CD14-positive monocyte (primary cell): ENCODE measurements around the gene PAMR1. TPM values are rescaled to one million over a fixed set of nuclear protein-coding genes. Genes with fewer than 3 reads are reported as not detected.

ENCODE experiments used
- DNase-seq, 3 donors: peaks; one replicate each; pipeline ENCODE4 v3.0.0-alpha.2; 2011 to 2022
- H2AFZ ChIP-seq: 2 replicates; pipeline ENCODE4 v1.6.0; 2012; ENCODE audit warnings: mild to moderate bottlenecking, low read depth, low read length, inconsistent platforms; ENCODE audit not compliant: insufficient read depth, poor library complexity, severe bottlenecking
- H3K27ac ChIP-seq, 2 donors: 1 replicate in 1 of 2; 2 replicates in 1 of 2; pipeline ENCODE4 v1.5.1; 2012 to 2013; ENCODE audit warnings: low read length in 2 of 2, control low read depth in 1 of 2, inconsistent platforms in 1 of 2, low read depth in 1 of 2, mild to moderate bottlenecking in 1 of 2
- H3K27me3 ChIP-seq, 2 donors: one replicate each; pipeline versions ENCODE4 v1.6.0 to v1.6.1; 2011 to 2013; ENCODE audit warnings: low read length in 2 of 2; ENCODE audit not compliant: control insufficient read depth in 2 of 2, insufficient read depth in 2 of 2
- H3K36me3 ChIP-seq, 2 donors: replicated peaks in 1 of 2; 1 replicate in 1 of 2; 2 replicates in 1 of 2; pipeline versions ENCODE4 v1.5.1 to v1.6.1; 2012 to 2013; ENCODE audit warnings: low read length in 2 of 2, control low read depth in 1 of 2, inconsistent platforms in 1 of 2, mild to moderate bottlenecking in 1 of 2; ENCODE audit not compliant: insufficient read depth in 2 of 2, control insufficient read depth in 1 of 2
- H3K4me1 ChIP-seq, 2 donors: 1 replicate in 1 of 2; 2 replicates in 1 of 2; pipeline versions ENCODE4 v1.5.1 to v1.6.1; 2012 to 2013; ENCODE audit warnings: low read length in 2 of 2, control low read depth in 1 of 2, inconsistent platforms in 1 of 2, mild to moderate bottlenecking in 1 of 2, moderate library complexity in 1 of 2; ENCODE audit not compliant: insufficient read depth in 2 of 2, control insufficient read depth in 1 of 2
- H3K4me2 ChIP-seq: replicated peaks from 2 replicates; pipeline ENCODE3; 2012; ENCODE audit warnings: low read length, moderate library complexity, mild to moderate bottlenecking; ENCODE audit not compliant: poor library complexity, severe bottlenecking; ENCODE audit errors: extremely low read depth
- H3K4me3 ChIP-seq, 3 experiments: fragments of 200-600 bp in 1 of 3; sonication (generic) in 1 of 3; replicated peaks in 1 of 3; 1 replicate in 2 of 3; 2 replicates in 1 of 3; pipeline ENCODE4 v1.5.1; 2011 to 2013; ENCODE audit warnings: low read length in 3 of 3, mild to moderate bottlenecking in 3 of 3, control low read depth in 2 of 3, low read depth in 2 of 3, inconsistent platforms in 1 of 3, moderate library complexity in 1 of 3
- H3K79me2 ChIP-seq: 2 replicates; pipeline ENCODE4 v1.6.0; 2012; ENCODE audit warnings: mild to moderate bottlenecking, control low read depth, inconsistent platforms, low read length, moderate library complexity; ENCODE audit not compliant: insufficient read depth
- H3K9ac ChIP-seq: 2 replicates; pipeline ENCODE4 v1.6.0; 2017; ENCODE audit warnings: low read length, mild to moderate bottlenecking; ENCODE audit not compliant: insufficient read depth, poor library complexity, severe bottlenecking
- H3K9me3 ChIP-seq, 2 donors: replicated peaks in 1 of 2; 1 replicate in 1 of 2; 2 replicates in 1 of 2; pipeline versions ENCODE4 v1.5.1 to v1.6.1; 2012 to 2013; ENCODE audit warnings: low read length in 2 of 2, control low read depth in 1 of 2; ENCODE audit not compliant: control insufficient read depth in 1 of 2, insufficient read depth in 1 of 2
- H4K20me1 ChIP-seq: 2 replicates; pipeline ENCODE4 v1.6.0; 2012; ENCODE audit warnings: mild to moderate bottlenecking, low read length, control low read depth, moderate library complexity; ENCODE audit not compliant: insufficient read depth
- H3K27ac Mint-ChIP-seq, 7 donors: one replicate each; pipeline ENCODE4 v1.8.0; 2020; ENCODE audit warnings: mild to moderate bottlenecking in 7 of 7, mixed read lengths in 7 of 7, moderate library complexity in 6 of 7, inconsistent platforms in 2 of 7
- H3K27me3 Mint-ChIP-seq, 3 donors: one replicate each; pipeline ENCODE4 v1.8.0; 2021 to 2022; ENCODE audit warnings: low read depth in 3 of 3, mild to moderate bottlenecking in 3 of 3, mixed read lengths in 3 of 3, moderate library complexity in 3 of 3, inconsistent platforms in 1 of 3
- H3K36me3 Mint-ChIP-seq, 2 donors: one replicate each; pipeline ENCODE4 v1.8.0; 2020; ENCODE audit warnings: mixed read lengths in 2 of 2, inconsistent platforms in 1 of 2, mild to moderate bottlenecking in 1 of 2
- H3K4me1 Mint-ChIP-seq: one replicate; pipeline ENCODE4 v1.8.0; 2020; ENCODE audit warnings: mild to moderate bottlenecking, mixed read lengths
- H3K4me3 Mint-ChIP-seq, 2 donors: one replicate each; pipeline ENCODE4 v1.8.0; 2020; ENCODE audit warnings: mild to moderate bottlenecking in 2 of 2, mixed read lengths in 2 of 2, moderate library complexity in 1 of 2
- H3K9me3 Mint-ChIP-seq, 7 donors: one replicate each; pipeline ENCODE4 v1.8.0; 2020 to 2022; ENCODE audit warnings: mixed read lengths in 7 of 7, mild to moderate bottlenecking in 6 of 7, moderate library complexity in 6 of 7, inconsistent platforms in 2 of 7
- WGBS: methylation state at CpG from one replicate; pipeline ENCODE4 v1.1.5; 2013; ENCODE audit warnings: missing lambda C conversion rate; ENCODE audit not compliant: insufficient coverage; 5-methylcytosine and 5-hydroxymethylcytosine counted together
- intact Hi-C, 2 donors: fragments of 100-400 bp; cut with micrococcal nuclease; formaldehyde crosslinking; loops; one replicate each; pipeline versions ENCODE4 v1.15.0 to v1.15.1; 2023
- polyA plus RNA-seq, 3 donors: library from polyadenylated mRNA; depleted of rRNA in 1 of 3; unstranded in 2 of 3; stranded (reverse) in 1 of 3; fragments of 300-500 nt in 2 of 3; fragments of >200 nt in 1 of 3; fragmentation: Illumina TruSeq in 2 of 3; gene quantifications; 1 replicate in 2 of 3; 2 replicates in 1 of 3; pipeline ENCODE4 v1.2.3, GENCODE V29; 2012 to 2021
- TF ChIP-seq, protein P1 (sequence below): fragments of 200-600 bp; IDR thresholded peaks from one replicate; pipeline ENCODE4 v1.8.0; 2022; ENCODE audit warnings: antibody characterized with exemption, mild to moderate bottlenecking

Gene PAMR1
- polyA plus RNA-seq, 3 donors: not detected

DNA sequence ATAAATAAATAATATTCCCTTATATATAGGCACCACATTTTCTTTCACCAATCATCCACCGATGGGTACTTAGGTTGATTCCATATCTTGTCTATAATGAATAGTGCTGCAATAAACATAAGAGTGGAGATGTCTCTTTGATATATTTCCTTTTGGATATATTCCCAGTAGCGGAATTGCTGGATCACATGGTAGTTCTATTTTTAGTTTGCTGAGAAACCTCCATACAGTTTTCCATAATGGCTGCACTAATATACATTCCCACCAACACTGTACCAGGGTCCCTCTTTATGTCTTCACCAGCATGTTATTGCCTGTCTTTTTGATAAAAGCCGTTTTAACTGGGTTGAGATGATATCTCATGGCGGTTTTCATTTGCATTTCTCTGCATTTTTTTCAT is 23.6 kb downstream of the PAMR1 start:
- Mint-ChIP-seq H3K27ac (no peak overlapping the region), H3K27me3 (peaks cover 0 to 4% (median 2%) of the 10 kb centered on the region in 3 donors), H3K9me3 (peaks cover 0 to 16% (median 11%) of the 10 kb centered on the region in 7 donors), H3K4me3 (no peak overlapping the region), H3K4me1 (no peaks in the 10 kb centered on the region), H3K36me3 (no peaks in the 10 kb centered on the region)
- H3K9me3 ChIP-seq: no peaks in the 10 kb centered on the region
- no peaks in the 10 kb centered on the region for H3K36me3 ChIP-seq
- H3K4me2 ChIP-seq: no peak overlapping the region
- no CpG with 5 or more reads among the region's 4 CpGs for WGBS
- no peaks in the 10 kb centered on the region for H3K27me3 ChIP-seq
- no peak overlapping the region for H3K4me3 ChIP-seq
- H4K20me1 ChIP-seq: no peaks in the 10 kb centered on the region
- intact Hi-C loops: no loop called here
- no peak overlapping the region for H3K9ac ChIP-seq
- DNase-seq: no peak
- no peaks in the 10 kb centered on the region for H3K79me2 ChIP-seq
- TF ChIP-seq, protein P1, sequence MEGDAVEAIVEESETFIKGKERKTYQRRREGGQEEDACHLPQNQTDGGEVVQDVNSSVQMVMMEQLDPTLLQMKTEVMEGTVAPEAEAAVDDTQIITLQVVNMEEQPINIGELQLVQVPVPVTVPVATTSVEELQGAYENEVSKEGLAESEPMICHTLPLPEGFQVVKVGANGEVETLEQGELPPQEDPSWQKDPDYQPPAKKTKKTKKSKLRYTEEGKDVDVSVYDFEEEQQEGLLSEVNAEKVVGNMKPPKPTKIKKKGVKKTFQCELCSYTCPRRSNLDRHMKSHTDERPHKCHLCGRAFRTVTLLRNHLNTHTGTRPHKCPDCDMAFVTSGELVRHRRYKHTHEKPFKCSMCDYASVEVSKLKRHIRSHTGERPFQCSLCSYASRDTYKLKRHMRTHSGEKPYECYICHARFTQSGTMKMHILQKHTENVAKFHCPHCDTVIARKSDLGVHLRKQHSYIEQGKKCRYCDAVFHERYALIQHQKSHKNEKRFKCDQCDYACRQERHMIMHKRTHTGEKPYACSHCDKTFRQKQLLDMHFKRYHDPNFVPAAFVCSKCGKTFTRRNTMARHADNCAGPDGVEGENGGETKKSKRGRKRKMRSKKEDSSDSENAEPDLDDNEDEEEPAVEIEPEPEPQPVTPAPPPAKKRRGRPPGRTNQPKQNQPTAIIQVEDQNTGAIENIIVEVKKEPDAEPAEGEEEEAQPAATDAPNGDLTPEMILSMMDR: no peak
- no peak overlapping the region for H2AFZ ChIP-seq
- H3K27ac ChIP-seq: no peak overlapping the region
- no peaks in the 10 kb centered on the region for H3K4me1 ChIP-seq

DNA sequence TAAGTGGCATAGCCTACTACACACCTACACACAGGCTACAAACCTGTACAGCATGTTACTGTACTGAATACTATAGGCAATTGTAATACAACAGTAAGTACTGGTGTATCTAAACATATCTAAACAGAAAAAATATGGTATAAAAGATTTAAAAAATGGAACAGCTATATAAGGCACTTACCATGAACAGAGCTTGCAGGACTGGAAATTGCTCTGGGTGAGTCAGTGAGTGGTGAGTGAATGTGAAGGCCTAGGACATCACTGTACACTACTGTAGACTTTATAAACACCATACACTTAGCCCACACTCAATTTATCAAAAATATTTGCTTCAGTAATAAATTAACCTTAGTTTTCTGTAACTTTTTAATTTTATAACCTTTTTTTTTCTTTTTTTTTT is 24.7 kb downstream of the PAMR1 start:
- no peak overlapping the region for H3K4me3 Mint-ChIP-seq
- H3K4me1 Mint-ChIP-seq: no peaks in the 10 kb centered on the region
- Histone ChIP-seq H3K4me2 (no peak overlapping the region), H2AFZ (no peak overlapping the region), H3K36me3 (no peaks in the 10 kb centered on the region), H3K9me3 (no peaks in the 10 kb centered on the region), H4K20me1 (no peaks in the 10 kb centered on the region), H3K27ac (no peak overlapping the region), H3K4me3 (no peak overlapping the region), H3K4me1 (no peaks in the 10 kb centered on the region), H3K79me2 (no peaks in the 10 kb centered on the region), H3K9ac (no peak overlapping the region), H3K27me3 (no peaks in the 10 kb centered on the region)
- peaks cover 0 to 2% (median 0%) of the 10 kb centered on the region in 3 donors for H3K27me3 Mint-ChIP-seq
- no peaks in the 10 kb centered on the region for H3K36me3 Mint-ChIP-seq
- DNase-seq: no peak
- no peak overlapping the region for H3K27ac Mint-ChIP-seq
- TF ChIP-seq, protein P1: no peak
- H3K9me3 Mint-ChIP-seq: peaks cover 0 to 12% (median 7%) of the 10 kb centered on the region in 7 donors
- intact Hi-C loops: no loop called here
